DMS 273 (cell line): Measurements from ENCODE around the gene AHNAK.
A peak's percentile ranks its signal among the peaks of the same experiment; 100 is the strongest.
"Not testable (repeated sequence)": the region's sequence is repeated elsewhere in the genome, so short reads cannot be mapped to it uniquely, and the experiment has no call there.

Source experiments
- DNase-seq: peaks from one replicate; lab custom pipeline; 2025; ENCODE audit not compliant: unreplicated experiment; lab: John Stamatoyannopoulos, UW

Gene AHNAK

DNA sequence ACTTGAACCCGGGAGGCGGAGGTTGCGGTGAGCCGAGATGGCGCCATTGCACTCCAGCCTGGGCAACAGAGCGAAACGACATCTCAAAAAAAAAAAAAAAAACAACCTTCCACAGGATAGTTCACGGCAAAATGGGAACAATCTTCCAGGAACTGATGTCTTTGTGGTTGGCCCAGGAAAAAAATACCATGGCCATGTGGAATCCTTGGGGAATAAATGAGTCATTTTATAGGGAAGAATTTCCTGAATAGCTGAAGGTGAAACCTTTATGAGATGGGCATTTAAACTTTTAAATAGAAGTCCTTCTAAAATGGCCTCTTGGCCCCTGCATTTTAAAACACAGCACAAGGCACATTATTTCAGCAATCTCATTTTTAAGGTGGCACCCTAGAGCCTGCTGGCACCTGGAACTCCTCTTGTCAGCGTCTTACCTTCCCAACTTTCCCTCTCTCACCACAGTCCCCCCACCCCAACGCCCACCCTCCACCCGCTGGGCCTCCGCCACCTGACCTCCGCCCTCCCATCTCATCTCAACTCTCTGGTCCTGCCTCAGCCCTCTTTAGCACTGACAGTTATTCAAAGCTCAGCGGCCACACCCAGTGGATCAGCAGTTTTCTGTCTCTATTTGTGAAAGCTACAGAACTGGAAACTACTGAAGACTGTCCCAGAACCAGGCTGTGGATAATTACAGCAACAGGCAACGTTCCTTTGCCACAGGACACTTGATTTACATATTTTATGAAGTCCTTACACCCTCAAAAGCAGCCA, 84.7 kb downstream of the AHNAK start:
- DNase-seq = no peak

DNA sequence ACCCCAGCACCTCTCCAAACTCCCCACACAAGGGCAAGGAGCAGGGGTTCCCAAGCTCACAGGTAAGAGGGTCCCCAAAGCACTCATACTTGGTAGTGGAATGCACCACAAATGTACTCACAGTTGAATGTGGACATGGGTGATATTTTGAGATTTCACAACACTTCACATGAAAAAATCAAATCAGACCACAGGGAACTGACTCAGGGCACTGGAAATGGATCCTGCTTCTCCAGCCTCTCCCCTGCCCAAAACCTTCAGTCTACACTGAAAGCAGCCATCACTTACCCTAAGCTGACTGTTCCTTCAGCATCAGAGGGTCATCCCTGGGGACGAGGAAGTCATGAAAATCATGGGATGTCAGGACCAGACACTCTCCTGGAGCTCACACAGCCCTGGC, 87.5 kb downstream of the AHNAK start:
- no peak for DNase-seq

DNA sequence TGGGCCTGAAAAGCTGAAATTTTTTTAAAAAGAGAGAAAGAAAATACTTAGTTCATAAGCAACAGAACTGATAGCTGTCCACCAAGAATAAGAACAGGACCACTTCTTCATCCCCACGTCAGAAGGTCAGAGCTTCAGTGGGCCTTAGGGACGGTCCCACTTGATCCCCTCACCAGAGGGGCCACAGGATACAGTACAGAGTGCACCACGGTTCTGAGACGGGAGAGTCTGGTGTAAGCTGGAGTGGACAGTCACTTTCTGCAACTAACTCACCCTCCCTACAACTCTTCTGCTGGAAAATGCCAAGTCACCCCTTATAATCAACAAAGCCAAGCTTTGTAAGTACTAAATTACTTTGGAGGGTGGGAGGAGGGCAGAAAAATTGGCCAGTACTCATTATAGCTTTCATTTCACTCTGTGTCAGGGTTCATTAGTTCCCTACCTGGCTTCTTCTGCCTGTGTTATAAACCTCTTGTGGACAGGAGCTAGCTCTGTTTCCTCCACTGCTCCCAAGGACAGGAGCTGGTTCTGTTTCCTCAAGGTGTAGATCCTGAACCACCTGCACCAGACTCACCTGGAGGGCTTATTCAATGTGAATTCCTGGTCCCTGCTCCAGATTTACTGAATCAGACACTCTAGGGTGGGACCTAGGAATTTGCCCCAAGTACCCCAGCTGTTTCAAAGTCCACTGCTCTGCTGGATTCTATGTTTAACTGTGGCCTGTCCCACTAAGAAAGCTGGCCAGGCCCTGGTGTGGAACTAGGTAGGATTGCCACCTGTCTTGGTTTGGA, 88.2 kb downstream of the AHNAK start:
- DNase-seq = no peak

DNA sequence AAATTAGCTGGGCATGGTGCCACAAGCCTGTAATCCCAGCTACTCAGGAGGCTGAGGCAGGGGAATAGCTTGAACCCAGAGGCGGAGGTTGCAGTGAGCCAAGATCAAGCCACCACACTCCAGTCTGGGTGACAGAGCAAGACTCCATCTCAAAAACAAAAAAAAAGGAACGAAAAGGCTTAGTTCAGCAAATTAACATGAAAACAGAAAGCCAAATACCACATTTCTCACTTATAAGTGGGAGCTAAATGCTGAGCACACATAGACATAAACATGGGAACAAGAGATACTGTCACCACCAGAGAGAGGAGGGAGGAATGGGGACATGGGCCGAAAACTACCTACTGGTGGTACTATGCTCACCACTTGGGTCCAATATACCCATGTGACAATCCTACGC, 89.1 kb downstream of the AHNAK start:
- DNase-seq = no peak

DNA sequence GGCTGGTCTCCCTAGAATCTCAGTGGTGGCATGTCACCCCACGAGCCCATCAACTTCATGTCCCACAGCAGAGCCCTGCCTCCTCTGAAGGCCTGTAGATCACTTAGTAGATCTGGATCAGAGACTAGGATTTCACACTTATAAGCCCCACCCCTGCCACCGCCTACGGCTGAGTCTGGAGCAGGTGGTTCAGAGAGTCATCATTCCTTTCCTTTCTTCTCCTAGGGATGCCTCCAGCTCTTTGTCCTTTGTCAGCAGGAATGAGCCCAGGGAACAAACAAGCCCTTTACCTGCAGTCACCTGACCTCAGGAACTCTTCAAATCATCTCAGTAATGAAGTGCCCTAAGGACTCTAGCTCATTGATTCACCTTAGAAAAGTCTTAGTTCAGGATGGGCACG, 90.0 kb downstream of the AHNAK start:
- no peak for DNase-seq

DNA sequence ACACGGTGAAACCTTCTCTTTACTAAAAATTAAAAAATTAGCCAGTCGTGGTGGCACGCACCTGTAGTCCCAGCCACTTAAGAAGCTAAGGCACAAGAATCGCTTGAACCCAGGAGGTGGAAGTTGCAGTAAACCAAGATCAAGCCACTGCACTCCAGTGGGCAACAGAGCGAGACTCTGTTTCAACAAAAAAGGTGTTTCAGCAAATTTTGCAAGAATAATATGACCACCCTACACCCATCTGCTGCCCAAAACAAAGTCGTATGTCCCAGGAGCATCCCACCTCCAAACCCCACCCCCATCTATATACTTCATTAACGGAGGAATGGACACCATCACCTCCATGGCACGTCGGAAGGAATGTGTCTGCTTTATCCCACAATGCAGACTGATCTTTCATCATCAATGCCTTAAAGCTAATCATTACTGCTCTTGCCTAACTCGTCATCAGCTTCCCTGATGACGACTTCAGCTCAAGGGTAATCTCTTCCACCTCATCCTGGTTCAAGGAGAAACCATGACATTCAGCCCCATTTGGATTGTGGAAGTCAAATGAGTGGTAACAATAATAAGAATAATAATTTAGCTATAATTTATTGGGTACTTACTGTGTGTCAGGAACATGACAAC, 93.7 kb downstream of the AHNAK start:
- no peak for DNase-seq

DNA sequence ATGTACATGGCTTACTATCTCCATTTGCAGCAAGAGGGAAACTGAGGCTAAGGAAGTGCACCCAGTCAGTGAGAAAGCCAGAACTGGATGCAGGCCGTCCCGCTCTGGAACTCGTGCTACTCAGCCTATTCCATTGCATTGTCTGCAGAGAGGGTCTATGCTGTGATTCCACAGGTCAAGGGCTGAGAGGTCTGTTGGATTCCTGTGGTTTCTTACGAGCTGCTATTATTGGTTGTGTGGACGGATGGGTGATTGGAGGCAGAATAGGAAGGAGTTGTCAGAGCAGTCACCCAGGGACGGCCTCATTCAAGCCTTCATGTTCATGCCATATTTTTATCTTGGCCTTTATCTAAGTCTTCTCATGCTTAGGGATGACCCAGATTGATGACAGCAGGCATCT, 94.3 kb downstream of the AHNAK start:
- DNase-seq = no peak

DNA sequence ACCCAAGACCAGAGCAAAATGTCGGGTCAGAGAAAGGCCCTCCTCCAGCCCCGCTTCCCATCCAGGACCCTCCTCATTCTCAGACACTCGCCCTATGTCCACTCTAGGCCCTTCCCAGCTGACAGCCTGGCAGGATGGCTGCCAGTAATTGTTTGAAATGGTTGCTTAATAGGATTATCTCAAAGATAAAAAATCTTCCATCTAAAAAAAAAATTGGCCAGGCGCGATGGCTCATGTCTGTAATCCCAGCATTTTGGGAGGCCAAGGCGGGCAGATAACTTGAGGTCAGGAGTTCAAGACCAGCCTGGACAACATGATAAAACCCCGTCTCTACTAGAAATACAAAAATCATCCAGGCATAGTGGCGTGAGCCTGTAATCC, 95.4 kb downstream of the AHNAK start:
- DNase-seq = no peak

DNA sequence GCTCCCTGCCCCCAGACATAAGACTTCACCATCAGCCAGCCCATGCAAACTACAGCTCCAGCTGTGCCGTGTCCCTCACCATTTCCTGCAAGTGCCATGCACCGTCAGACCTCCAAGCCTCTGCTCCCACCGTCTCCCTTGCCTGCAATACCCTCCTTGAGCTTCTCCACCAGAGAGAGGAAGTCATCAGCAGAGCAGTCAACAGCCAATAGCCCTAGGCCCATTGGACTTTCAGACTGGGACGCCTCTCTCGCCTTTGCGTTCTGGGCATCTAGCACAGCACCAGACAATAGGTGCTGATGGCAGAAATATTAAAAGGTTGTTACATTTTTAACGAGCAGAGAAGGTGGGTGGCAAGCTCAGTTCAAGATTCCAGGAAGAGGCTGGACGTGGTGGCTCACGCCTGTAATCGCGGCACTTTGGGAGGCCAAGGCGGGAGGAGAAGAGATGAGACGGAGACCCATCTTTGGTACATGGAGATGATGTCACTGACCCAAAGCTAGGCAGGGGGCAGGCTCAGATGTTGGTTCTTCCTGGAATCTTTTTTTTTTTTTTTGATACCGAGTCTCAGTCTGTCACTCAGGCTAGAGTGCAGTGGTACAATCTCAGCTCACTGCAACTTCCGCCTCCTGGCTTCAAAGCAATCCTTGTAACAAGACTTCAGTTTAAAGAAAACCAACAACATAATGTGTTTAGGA, 95.9 kb downstream of the AHNAK start:
- DNase-seq = no peak

DNA sequence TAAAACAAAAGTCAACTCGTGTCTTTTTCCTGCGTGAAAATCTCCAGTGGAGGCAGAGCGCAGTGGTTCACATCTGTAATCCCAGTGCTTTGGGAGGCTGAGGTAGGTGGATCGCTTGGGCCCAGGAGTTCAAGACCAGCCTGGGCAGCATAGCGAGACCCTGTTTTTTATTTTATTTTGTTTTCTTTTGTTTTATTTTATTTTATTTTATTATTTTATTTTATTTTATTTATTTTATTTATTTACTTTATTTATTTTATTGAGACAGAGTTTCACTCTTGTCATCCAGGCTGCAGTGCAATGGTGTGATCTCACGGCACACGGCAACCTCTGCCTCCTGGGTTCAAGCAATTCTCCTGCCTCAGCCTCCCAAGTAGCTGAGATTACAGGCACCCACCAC, 96.7 kb downstream of the AHNAK start:
- not testable (repeated sequence) for DNase-seq

DNA sequence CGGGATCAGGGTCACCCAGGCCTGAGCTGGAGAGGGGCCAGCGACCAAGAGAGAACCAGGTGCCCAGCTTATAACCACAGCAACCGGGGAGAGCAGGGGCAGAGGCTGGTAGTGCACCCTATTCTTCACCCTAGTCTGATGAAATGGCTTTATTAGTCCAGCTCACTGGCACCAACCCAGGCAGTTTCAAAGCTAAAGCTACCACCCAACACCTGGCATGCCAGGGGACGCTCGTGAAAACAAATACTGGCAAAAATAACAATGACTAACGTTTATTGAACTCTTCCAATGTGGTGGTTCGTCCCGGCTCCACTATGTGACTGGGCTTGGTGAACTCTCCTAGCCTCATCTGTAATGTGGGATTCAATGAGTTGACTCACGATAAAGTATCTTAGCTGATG, 97.2 kb downstream of the AHNAK start:
- no peak for DNase-seq

DNA sequence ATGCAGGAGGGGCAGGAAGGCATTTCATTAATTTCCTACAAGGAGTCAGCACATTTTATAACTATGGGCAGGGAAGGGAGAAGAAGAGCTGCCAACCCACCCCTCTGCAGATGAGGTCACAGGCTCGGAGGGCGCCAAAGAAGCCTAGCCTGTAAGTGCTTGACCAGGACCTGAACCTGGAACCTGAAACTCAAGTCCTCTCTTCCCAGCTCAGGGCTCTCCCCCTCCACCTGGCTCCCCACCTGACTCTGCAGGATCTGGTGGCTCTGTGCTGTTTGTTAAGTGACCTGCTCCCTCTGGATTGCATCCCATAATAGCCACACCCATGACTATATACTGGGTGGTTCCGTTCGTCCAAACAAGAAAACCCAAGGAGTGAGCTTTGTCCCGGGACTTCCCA, 100.5 kb downstream of the AHNAK start:
- no peak for DNase-seq

DNA sequence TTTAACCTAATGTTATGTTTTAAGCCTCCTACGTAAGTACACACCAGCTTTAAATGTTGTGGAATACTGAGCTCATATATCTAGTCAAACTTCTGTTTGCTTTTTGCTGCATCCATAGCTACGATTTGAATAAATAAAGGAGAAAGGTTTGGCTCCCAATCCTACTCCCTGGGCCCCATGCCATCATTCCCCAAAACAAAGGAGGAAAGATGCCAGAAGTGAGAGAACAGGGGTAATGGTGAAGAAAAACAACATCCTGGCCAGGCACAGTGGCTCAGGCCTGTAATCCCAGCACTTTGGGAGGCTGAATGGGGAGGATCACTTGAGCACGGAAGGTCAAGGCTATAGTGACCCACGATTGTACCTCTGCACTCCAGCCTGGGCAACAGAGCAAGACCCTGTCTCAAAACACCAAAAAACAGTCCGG, 101.3 kb downstream of the AHNAK start:
- no peak for DNase-seq

DNA sequence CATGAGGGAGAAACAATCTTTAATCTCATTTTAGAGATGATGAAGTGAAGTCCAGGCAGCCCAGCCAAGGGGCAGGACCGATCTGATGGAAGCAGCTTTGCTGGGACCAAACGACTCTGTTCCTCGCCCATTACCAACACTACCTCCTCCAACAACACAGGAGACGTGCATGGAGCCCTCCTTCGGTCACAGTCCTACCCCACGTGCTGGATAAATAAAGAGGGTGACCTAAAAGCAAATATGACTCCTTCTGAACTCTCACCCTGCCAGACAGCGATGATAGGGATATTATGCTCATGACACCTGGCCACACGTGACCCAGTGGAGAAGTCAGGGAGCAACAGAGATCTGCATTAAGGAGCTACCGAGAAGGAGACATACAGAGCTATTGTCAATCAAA, 101.8 kb downstream of the AHNAK start:
- DNase-seq = no peak

DNA sequence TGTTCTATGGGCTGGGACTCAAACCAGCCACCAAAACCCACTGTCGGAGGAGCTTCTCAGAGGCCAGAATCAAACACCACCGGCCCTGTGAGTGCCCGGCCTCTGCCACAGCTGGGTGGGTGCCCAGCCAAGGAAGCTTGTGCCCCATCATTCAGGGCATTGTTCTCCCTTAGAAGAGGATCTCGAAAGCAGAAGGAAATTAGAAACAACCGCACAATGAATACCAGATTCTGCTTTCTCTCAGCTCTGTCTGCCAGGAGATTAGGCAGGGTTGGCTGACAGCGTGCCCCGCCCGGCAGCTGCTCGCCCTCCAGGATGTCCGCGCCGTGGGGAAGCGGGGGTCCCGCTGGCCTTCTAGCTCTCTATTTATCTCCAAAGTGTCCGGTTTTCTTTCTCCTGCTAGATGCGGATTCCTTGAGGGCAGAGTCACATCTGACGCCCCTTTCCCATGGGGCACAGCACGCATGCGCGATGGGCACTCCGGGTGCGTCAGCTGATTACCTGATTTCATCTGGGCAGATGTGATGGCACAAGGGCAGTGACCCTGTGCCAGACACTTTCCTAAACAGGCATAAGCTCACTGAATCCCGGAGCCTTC, 102.3 kb downstream of the AHNAK start:
- DNase-seq = peak; percentile 64

DNA sequence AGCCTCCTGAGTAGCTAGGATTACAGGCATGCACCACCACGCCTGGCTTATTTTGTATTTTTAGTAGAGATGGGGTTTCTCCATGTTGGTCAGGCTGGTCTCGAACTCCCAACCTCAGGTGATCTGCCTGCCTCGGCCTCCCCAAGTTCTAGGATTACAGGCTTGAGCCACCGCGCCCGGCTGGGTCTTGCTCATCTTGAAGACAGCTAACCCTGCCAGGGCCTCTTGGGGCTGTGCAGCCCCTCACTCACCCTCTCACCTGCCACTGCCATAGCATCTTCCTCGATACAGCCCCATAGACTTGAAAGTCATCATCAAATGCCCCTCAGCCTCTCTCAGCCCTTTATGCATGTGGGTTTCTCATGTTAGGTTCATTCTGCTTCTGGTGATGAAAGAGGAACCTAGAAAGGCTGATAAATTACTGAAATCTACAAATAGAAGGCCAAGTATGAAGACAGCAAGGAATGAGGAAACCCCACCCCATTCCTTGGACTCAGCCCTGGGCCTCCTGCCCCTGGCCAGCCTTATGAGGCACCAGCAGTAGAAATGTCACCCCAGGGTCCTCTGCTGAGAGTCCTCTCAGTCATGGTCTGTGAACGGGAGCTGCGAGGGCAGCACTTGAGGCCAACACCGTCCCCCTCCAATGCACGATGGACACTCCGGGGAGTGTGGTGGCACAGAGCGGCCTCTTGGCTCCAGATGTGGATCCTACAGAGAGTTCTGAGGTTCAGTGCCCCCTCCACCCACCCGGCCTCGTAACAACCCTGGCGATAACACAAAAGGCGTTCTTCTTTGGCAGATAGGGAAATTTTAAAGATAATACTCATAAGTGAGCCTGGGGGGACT, 103.0 kb downstream of the AHNAK start:
- DNase-seq = no peak

DNA sequence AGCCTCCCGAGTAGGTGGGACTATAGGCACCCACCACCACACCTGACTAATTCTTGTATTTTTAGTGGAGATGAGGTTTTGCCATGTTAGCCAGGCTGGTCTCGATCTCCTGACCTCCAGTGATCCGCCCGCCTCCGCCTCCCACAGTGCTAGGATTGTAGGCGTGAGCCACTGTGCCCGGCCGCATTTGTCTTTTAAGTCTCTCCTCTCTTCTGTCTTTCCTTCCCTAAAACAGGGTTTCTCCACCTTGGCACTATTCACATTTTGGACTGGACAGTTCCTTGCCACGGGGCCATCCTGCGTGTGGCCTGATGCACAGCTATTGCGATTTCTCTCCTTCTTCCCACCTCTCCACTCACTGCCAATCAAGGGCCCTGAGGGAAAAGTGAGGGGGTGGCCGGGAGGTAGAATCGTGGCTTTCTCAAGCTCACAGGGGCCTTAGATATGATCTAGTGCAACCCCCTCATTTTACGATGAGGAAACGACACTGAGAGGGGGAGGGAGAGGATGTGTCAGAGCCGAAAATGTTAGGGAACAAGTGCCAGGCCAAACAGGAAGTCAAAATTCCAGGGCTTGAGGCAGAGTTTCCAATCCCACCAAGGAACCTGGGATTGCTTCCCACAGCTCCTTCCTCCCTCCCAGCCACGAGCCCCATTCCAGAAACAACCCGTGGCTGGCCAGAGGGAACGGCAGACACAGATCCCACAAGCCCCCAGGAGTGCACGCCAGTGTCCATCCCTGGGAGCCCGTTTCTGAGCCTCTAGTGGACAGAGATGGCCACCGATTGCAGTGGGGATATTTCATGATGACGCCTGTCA, 106.6 kb downstream of the AHNAK start:
- no peak for DNase-seq

DNA sequence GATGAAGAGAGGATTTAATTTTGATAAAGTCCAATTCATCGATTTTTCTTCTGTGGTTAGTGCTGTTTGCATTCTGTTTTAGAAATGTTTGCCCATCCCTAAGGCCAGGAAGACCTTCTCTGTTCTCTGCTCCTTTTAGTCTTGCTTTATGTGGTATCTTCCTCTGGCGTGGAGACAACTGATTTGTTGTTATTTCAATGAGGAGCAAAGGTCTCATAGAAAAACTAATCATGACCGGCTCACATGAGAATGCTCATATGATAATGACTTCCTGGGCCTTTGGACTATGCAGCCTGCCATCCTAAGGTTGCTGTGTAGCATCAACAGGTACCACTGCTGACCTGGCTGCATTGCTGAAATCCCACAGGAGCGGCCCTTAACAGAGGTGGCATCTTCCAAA, 108.0 kb downstream of the AHNAK start:
- DNase-seq = no peak

DNA sequence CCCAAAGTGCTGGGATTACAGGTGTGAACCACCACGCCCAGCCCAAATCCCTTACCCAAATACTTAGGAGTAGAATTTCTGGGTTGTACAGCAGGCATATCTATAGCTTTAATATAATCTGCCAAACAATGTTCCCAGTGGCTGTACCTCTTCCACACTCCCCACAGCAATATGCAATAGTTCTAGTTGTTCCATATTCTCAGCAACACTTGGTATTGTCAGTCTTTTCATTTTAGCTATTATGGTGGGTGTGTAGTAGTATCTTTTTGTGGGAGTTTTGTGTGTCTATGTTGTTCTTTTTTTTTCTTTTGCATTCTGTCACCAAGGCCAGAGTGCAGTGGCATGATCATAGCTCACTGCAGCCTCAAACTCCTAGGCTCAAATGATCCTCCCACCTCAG, 109.0 kb downstream of the AHNAK start:
- DNase-seq = no peak
